Measurements from ENCODE around the gene SETD1B. TPM values are rescaled to one million over a fixed set of nuclear protein-coding genes. Genes with fewer than 3 reads are reported as not detected.
"Not testable (repeated sequence)": the region's sequence is repeated elsewhere in the genome, so short reads cannot be mapped to it uniquely, and the experiment has no call there.

SETD1B gene
- total RNA-seq, 1 donor from 2014 or later = 25.3 TPM

GRCh38 chr12:121866331-121866730 is 62.5 kb downstream of the SETD1B start:
- TF ChIP-seq, protein P1, sequence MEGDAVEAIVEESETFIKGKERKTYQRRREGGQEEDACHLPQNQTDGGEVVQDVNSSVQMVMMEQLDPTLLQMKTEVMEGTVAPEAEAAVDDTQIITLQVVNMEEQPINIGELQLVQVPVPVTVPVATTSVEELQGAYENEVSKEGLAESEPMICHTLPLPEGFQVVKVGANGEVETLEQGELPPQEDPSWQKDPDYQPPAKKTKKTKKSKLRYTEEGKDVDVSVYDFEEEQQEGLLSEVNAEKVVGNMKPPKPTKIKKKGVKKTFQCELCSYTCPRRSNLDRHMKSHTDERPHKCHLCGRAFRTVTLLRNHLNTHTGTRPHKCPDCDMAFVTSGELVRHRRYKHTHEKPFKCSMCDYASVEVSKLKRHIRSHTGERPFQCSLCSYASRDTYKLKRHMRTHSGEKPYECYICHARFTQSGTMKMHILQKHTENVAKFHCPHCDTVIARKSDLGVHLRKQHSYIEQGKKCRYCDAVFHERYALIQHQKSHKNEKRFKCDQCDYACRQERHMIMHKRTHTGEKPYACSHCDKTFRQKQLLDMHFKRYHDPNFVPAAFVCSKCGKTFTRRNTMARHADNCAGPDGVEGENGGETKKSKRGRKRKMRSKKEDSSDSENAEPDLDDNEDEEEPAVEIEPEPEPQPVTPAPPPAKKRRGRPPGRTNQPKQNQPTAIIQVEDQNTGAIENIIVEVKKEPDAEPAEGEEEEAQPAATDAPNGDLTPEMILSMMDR (IDR thresholded peaks at IDR 0.05; ENCODE audit: unreplicated experiment) = no peak
- no peaks in the 10 kb centered on the region for H3K36me3 Mint-ChIP-seq (ENCODE audit: low read depth, unreplicated experiment)
- H3K9me3 Mint-ChIP-seq (ENCODE audit: unreplicated experiment) = no peaks in the 10 kb centered on the region
- H3K27me3 Mint-ChIP-seq (ENCODE audit: unreplicated experiment) = no peaks in the 10 kb centered on the region
- H3K4me3 Mint-ChIP-seq (ENCODE audit: unreplicated experiment) = no peak overlapping the region
- H3K4me1 Mint-ChIP-seq (ENCODE audit: unreplicated experiment) = no peaks in the 10 kb centered on the region
- DNase-seq (ENCODE audit: low spot score) = no peak
- no peak overlapping the region for H3K27ac Mint-ChIP-seq (ENCODE audit: unreplicated experiment)

DNA sequence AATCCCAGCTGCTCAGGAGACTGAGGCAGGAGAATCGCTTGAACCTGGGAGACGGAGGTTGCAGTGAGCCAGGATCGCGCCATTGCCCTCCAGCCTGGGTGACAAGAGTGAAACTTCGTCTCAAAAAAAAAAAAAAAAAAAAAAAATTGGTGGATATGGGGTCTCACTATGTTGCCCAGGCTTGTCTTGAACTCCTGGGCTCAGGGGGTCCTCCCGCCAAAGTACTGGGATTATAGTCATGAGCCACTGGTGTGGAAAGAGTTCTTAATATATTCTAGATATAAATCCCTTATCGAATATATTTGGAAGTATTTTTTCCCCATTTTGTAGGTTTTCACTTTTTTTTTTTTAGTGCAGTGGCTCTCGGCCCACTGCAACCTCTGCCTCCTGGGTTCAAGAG is 65.4 kb downstream of the SETD1B start:
- H3K4me1 Mint-ChIP-seq (ENCODE audit: unreplicated experiment); H3K36me3 Mint-ChIP-seq (ENCODE audit: low read depth, unreplicated experiment); H3K27me3 Mint-ChIP-seq (ENCODE audit: unreplicated experiment); H3K4me3 Mint-ChIP-seq (ENCODE audit: unreplicated experiment); H3K9me3 Mint-ChIP-seq (ENCODE audit: unreplicated experiment); DNase-seq (ENCODE audit: low spot score); H3K27ac Mint-ChIP-seq (ENCODE audit: unreplicated experiment): not testable (repeated sequence)

DNA sequence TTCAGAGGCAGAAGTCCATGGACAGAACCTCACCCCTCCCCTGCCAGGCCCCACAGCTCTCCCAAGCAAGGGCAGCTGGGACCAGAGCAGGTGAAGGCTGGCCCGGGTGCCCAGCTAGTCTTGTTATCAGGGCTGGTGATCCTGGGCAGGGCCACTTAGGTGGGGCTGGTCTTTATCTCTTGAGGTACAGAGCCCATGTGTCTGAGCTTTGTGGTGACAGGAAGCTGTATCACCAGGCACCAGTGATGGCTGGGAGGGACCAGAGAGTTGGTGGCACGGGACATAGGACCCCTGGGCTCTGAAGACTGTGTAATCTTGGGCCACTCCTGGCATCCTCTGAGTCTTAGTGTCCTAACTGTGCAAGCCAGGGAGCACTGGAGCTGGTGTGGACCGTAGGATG is 67.7 kb downstream of the SETD1B start:
- H3K36me3 Mint-ChIP-seq (ENCODE audit: low read depth, unreplicated experiment) = no peaks in the 10 kb centered on the region
- no peaks in the 10 kb centered on the region for H3K27me3 Mint-ChIP-seq (ENCODE audit: unreplicated experiment)
- no peak overlapping the region for H3K27ac Mint-ChIP-seq (ENCODE audit: unreplicated experiment)
- DNase-seq (ENCODE audit: low spot score) = no peak
- no peaks in the 10 kb centered on the region for H3K4me1 Mint-ChIP-seq (ENCODE audit: unreplicated experiment)
- TF ChIP-seq, protein P1 (IDR thresholded peaks at IDR 0.05; ENCODE audit: unreplicated experiment) = no peak
- H3K9me3 Mint-ChIP-seq (ENCODE audit: unreplicated experiment) = no peaks in the 10 kb centered on the region
- H3K4me3 Mint-ChIP-seq (ENCODE audit: unreplicated experiment) = no peak overlapping the region

GRCh38 chr12:121872546-121873215 is 68.9 kb downstream of the SETD1B start:
- DNase-seq (ENCODE audit: low spot score) = no peak
- Mint-ChIP-seq H3K4me3 (ENCODE audit: unreplicated experiment) (no peak overlapping the region), H3K27me3 (ENCODE audit: unreplicated experiment) (no peaks in the 10 kb centered on the region)

DNA sequence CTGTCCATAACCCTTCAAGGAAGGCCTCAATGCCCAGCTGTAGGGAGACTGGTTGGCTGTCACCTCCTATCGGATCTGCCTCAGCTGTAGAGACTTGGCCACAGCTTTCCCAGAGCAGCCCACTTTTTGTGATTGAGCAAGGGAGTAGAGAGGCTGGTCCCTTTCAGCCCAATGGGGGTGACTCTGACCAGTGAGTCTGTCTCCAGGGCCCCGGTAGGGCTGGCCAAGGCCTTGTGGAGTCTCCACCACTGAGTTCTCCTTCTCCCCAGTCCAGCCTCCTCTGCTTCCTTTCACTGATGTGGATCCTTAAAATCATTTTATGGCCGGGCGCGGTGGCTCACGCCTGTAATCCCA is 69.4 kb downstream of the SETD1B start:
- Mint-ChIP-seq H3K27me3 (ENCODE audit: unreplicated experiment) (no peaks in the 10 kb centered on the region), H3K36me3 (ENCODE audit: low read depth, unreplicated experiment) (no peaks in the 10 kb centered on the region), H3K4me3 (ENCODE audit: unreplicated experiment) (no peak overlapping the region), H3K9me3 (ENCODE audit: unreplicated experiment) (no peaks in the 10 kb centered on the region), H3K27ac (ENCODE audit: unreplicated experiment) (no peak overlapping the region), H3K4me1 (ENCODE audit: unreplicated experiment) (no peaks in the 10 kb centered on the region)
- TF ChIP-seq, protein P1 (IDR thresholded peaks at IDR 0.05; ENCODE audit: unreplicated experiment) = no peak
- DNase-seq (ENCODE audit: low spot score) = no peak

More at GRCh38 chr12:121872546-121873215, 68.9 kb downstream of the SETD1B start:
- TF ChIP-seq, protein P1 (IDR thresholded peaks at IDR 0.05; ENCODE audit: unreplicated experiment) = no peak
- Mint-ChIP-seq H3K9me3 (ENCODE audit: unreplicated experiment) (no peaks in the 10 kb centered on the region), H3K36me3 (ENCODE audit: low read depth, unreplicated experiment) (no peaks in the 10 kb centered on the region), H3K4me1 (ENCODE audit: unreplicated experiment) (no peaks in the 10 kb centered on the region), H3K27ac (ENCODE audit: unreplicated experiment) (no peak overlapping the region)

Measured in endothelial cell (in vitro differentiated cells).